Left lung (tissue), 10 donors: ENCODE results near the gene UIMC1. TPM values are rescaled to one million over a fixed set of nuclear protein-coding genes. Genes with fewer than 3 reads are reported as not detected.
A peak's percentile ranks its signal among the peaks of the same experiment; 100 is the strongest.

ENCODE experiments used
- ATAC-seq: fragments of 200-7000 bp; cut with Tn5 transposase; one replicate; pipeline ENCODE4 v1.9.1; 2020; ENCODE audit warnings: moderate library complexity
- DNase-seq, 4 donors: peaks; one replicate each; pipeline ENCODE4 v3.0.0-alpha.2; 2013 to 2020
- H3K27ac ChIP-seq, 2 donors: fragments of 200-600 bp; sonication (generic) in 1 of 2; one replicate each; pipeline versions ENCODE4 v1.5.0 to v1.8.0; 2020 to 2021
- H3K27me3 ChIP-seq, 2 donors: fragments of 200-600 bp; sonication (generic) in 1 of 2; one replicate each; pipeline versions ENCODE4 v1.5.0 to v1.8.0; 2020 to 2021
- H3K36me3 ChIP-seq, 2 donors: fragments of 200-600 bp; sonication (generic) in 1 of 2; one replicate each; pipeline versions ENCODE4 v1.5.0 to v1.8.0; 2020 to 2021
- H3K4me1 ChIP-seq, 2 donors: fragments of 200-600 bp; one replicate each; pipeline ENCODE4 v1.8.0; 2021
- H3K4me3 ChIP-seq, 2 donors: fragments of 200-600 bp; sonication (generic) in 1 of 2; one replicate each; pipeline versions ENCODE4 v1.5.0 to v1.8.0; 2020 to 2021; ENCODE audit warnings: mild to moderate bottlenecking in 1 of 2
- H3K9me3 ChIP-seq, 2 donors: fragments of 200-600 bp; sonication (generic) in 1 of 2; one replicate each; pipeline versions ENCODE4 v1.5.0 to v1.8.0; 2020 to 2021
- CTCF ChIP-seq, 2 donors: fragments of 200-600 bp; sonication (generic) in 1 of 2; IDR thresholded peaks; one replicate each; pipeline versions ENCODE4 v1.5.0 to v1.8.0; 2021; ENCODE audit warnings: antibody characterized with exemption in 2 of 2
- intact Hi-C, 2 donors: fragments of 100-400 bp; cut with DNase I; formaldehyde crosslinking; loops; one replicate each; pipeline versions ENCODE4 v1.11.2 to v1.14.2; 2022
- polyA plus RNA-seq, 6 donors: library from polyadenylated mRNA; unstranded; fragments of 120-200 nt; gene quantifications; one replicate each; pipeline ENCODE4 v1.2.1, GENCODE V29; 2013; ENCODE audit not compliant: insufficient read length in 6 of 6
- total RNA-seq, 2 donors: library from RNA; stranded (reverse); fragmentation: NEBNext Ultra II Directional; extraction: Animal tissue kit (Norgen Biotek cat#: 25700); gene quantifications; one replicate each; pipeline ENCODE4 v1.2.1, GENCODE V29; 2021
- donor health status: DM: no; HTN: yes; CAD: no.
- donor health status: DM: no; HTN: no; CAD: no.

UIMC1 gene
- total and polyA plus RNA-seq, 8 donors = 22.4 to 53.7 (median 44.2) TPM

- no peaks in the 10 kb centered on the region for H3K9me3 ChIP-seq
- ATAC-seq = no peak
- peaks cover 0 to 40% of the 10 kb centered on the region in 2 donors for H3K36me3 ChIP-seq
- intact Hi-C loops = no loop called here
- H3K4me3 ChIP-seq = no peak overlapping the region
- no peaks in the 10 kb centered on the region for H3K27me3 ChIP-seq
- no peak for TF ChIP-seq CTCF (IDR thresholded peaks at IDR 0.05)
- DNase-seq = peak in 1 of 4 donors; percentile 30
- peaks cover 5 to 61% of the 10 kb centered on the region in 2 donors for H3K4me1 ChIP-seq
- peak overlapping the region in 1 of 2 donors; percentile 90 for H3K27ac ChIP-seq
Observed at GRCh38 chr5:176901260-176902101, 105.1 kb downstream of the UIMC1 start.

- Histone ChIP-seq H3K36me3 (peaks cover 0 to 33% of the 10 kb centered on the region in 2 donors), H3K4me3 (no peak overlapping the region), H3K27me3 (no peaks in the 10 kb centered on the region), H3K9me3 (no peaks in the 10 kb centered on the region), H3K4me1 (peaks cover 5 to 68% of the 10 kb centered on the region in 2 donors), H3K27ac (peak overlapping the region in 1 of 2 donors; percentile 90)
- DNase-seq = no peak
- no peak for TF ChIP-seq CTCF (IDR thresholded peaks at IDR 0.05)
- intact Hi-C loops = no loop called here
- no peak for ATAC-seq
Observed at GRCh38 chr5:176900780-176901204, 105.8 kb downstream of the UIMC1 start.

GRCh38 chr5:176899946-176900779, 106.4 kb downstream of the UIMC1 start:
- no peak for TF ChIP-seq CTCF (IDR thresholded peaks at IDR 0.05)
- peaks cover 5 to 74% of the 10 kb centered on the region in 2 donors for H3K4me1 ChIP-seq
- peak overlapping the region in 1 of 2 donors; percentile 53 for H3K4me3 ChIP-seq
- DNase-seq = peak in 3 of 4 donors; percentile 16 to 42 (median 32)
- H3K27me3 ChIP-seq = no peaks in the 10 kb centered on the region
- no peak for ATAC-seq
- intact Hi-C loops = no loop called here
- H3K36me3 ChIP-seq = peaks cover 0 to 26% of the 10 kb centered on the region in 2 donors
- H3K9me3 ChIP-seq = no peaks in the 10 kb centered on the region
- H3K27ac ChIP-seq = peak overlapping the region; percentile 13 to 90

- Histone ChIP-seq H3K4me3 (peak within 1 kb of the TSS in 1 of 2 donors; percentile 53), H3K9me3 (no peaks in the 10 kb centered on the region), H3K27me3 (no peaks in the 10 kb centered on the region), H3K4me1 (peaks cover 5 to 82% of the 10 kb centered on the region in 2 donors), H3K36me3 (peaks cover 0 to 19% of the 10 kb centered on the region in 2 donors), H3K27ac (peak within 1 kb of the TSS; percentile 13 to 90)
- ATAC-seq (peak; percentile 87), DNase-seq (peak in 2 of 4 donors; percentile 30 to 73)
- TF ChIP-seq CTCF (IDR thresholded peaks at IDR 0.05) = no peak
- intact Hi-C loops = no loop called here
Observed at GRCh38 chr5:176899296-176899891, 107.2 kb downstream of the UIMC1 start, which contains the start of gene HK3. TSS of gene HK3 (minus strand) at chr5:176899346. CDS start at chr5:176896159, 3,187 bp downstream.
